Gastroesophageal sphincter (tissue), 4 donors: ENCODE data around the gene GPR156. TPM values are rescaled to one million over a fixed set of nuclear protein-coding genes. Genes with fewer than 3 reads are reported as not detected.
"Not testable (repeated sequence)": the region's sequence is repeated elsewhere in the genome, so short reads cannot be mapped to it uniquely, and the experiment has no call there.

Experiments
- ATAC-seq: fragments of 150-250 bp; one replicate; pipeline ENCODE4 v1.9.1; 2016; ENCODE audit warnings: mild to moderate bottlenecking, moderate library complexity
- H3K27ac ChIP-seq, 4 donors: fragments of 200-600 bp; sonication (generic) in 3 of 4; 1 replicate in 3 of 4; 2 replicates in 1 of 4; pipeline ENCODE4 v1.5.1; 2016 to 2019
- H3K27me3 ChIP-seq: fragments of 200-600 bp; sonication (generic); one replicate; pipeline ENCODE4 v1.5.1; 2019
- H3K36me3 ChIP-seq, 2 donors: fragments of 200-600 bp; sonication (generic); one replicate each; pipeline ENCODE4 v1.5.1; 2019; ENCODE audit warnings: control low read depth in 1 of 2
- H3K4me1 ChIP-seq, 3 donors: fragments of 200-600 bp; sonication (generic); 1 replicate in 2 of 3; 2 replicates in 1 of 3; pipeline ENCODE4 v1.5.1; 2016 to 2019; ENCODE audit warnings: control low read depth in 2 of 3
- H3K4me3 ChIP-seq, 2 donors: fragments of 200-600 bp; sonication (generic); one replicate each; pipeline ENCODE4 v1.5.1; 2019; ENCODE audit warnings: mild to moderate bottlenecking in 1 of 2, moderate library complexity in 1 of 2
- H3K9me3 ChIP-seq, 3 donors: fragments of 200-600 bp; sonication (generic); one replicate each; pipeline ENCODE4 v1.5.1; 2017 to 2019; ENCODE audit warnings: control low read depth in 2 of 3
- EP300 ChIP-seq: sonication (generic); formaldehyde crosslinking; IDR thresholded peaks from one replicate; pipeline ENCODE4 v1.6.1; 2017; ENCODE audit warnings: antibody characterized with exemption, mild to moderate bottlenecking
- POLR2A ChIP-seq, 2 donors: fragments of 450-650 bp; IDR thresholded peaks; one replicate each; pipeline ENCODE4 v1.6.1; 2017; ENCODE audit warnings: antibody characterized with exemption in 2 of 2, mild to moderate bottlenecking in 2 of 2, moderate library complexity in 1 of 2
- POLR2AphosphoS5 ChIP-seq: sonication (generic); formaldehyde crosslinking; IDR thresholded peaks from one replicate; pipeline ENCODE4 v1.6.1; 2017; ENCODE audit warnings: antibody characterized with exemption
- WGBS, 2 donors: methylation state at CpG; one replicate each; pipeline ENCODE4 v1.1.5; 2018; ENCODE audit warnings: low coverage in 1 of 2; 5-methylcytosine and 5-hydroxymethylcytosine counted together
- total RNA-seq, 4 donors: library from RNA; depleted of rRNA; stranded (reverse); fragments of >200 nt; gene quantifications; one replicate each; pipeline ENCODE4 v1.1.0, GENCODE V29; 2016
- TF ChIP-seq, protein P1 (sequence below), 4 experiments: fragments of 200-600 bp in 2 of 4; fragments of 450-650 bp in 2 of 4; sonication (generic) in 1 of 4; IDR thresholded peaks; one replicate each; pipeline ENCODE4 v1.5.1; 2017 to 2019; ENCODE audit warnings: antibody characterized with exemption in 4 of 4, mild to moderate bottlenecking in 2 of 4, moderate library complexity in 2 of 4

Gene GPR156
- total RNA-seq = under 1 TPM; 0.16 to 0.73 (median 0.29) TPM

DNA sequence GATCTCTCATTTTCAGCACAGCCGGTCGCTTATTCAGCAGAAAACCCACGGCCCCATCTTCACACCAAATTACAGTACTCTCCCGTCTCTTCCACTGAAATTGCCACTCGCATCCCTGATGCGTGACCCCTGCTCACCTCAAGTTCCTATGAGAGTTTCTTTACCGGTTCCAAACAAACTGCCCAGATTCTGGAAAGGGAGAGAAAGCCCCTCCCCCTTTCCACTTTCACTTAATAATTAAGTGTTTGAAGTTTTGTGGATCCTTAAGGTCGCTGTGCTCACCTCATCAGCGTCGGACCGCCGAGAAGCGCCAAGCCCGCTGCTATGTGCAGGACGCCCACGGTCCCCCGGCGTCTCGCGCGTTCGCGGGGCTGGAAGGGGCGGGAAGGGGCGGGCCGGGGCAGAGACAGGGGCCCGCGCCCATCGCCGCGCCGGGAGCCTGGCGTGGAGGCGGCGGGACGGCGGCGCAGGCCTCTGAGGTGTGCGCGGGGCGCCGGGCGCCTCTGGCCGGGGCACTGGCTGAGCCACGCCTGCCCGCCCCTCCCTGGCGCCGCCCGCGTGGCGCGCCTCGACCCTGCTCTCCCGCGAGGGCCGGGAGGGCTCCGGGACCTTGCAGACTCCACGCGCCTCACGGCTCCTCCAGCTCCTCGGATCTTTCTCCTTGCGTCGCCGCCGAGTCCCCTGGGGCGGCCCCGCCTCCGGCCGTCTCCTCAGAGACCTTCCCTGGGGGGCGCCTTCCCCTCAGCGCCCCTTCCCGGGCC, at the start of gene GPR156:
GPR156 (minus strand) TSS at position 476 of the 761 bp plus-strand sequence. CDS start 41,124 bp downstream, outside the sequence.
- Histone ChIP-seq H3K4me1 (peaks cover 0 to 22% (median 0%) of the 10 kb centered on the region in 3 donors), H3K9me3 (no peaks in the 10 kb centered on the region), H3K36me3 (no peaks in the 10 kb centered on the region), H3K27ac (peak within 1 kb of the TSS in 1 of 4 donors; percentile 61), H3K4me3 (peak within 1 kb of the TSS; percentile 39 to 65), H3K27me3 (no peaks in the 10 kb centered on the region)
- TF ChIP-seq, protein P1, sequence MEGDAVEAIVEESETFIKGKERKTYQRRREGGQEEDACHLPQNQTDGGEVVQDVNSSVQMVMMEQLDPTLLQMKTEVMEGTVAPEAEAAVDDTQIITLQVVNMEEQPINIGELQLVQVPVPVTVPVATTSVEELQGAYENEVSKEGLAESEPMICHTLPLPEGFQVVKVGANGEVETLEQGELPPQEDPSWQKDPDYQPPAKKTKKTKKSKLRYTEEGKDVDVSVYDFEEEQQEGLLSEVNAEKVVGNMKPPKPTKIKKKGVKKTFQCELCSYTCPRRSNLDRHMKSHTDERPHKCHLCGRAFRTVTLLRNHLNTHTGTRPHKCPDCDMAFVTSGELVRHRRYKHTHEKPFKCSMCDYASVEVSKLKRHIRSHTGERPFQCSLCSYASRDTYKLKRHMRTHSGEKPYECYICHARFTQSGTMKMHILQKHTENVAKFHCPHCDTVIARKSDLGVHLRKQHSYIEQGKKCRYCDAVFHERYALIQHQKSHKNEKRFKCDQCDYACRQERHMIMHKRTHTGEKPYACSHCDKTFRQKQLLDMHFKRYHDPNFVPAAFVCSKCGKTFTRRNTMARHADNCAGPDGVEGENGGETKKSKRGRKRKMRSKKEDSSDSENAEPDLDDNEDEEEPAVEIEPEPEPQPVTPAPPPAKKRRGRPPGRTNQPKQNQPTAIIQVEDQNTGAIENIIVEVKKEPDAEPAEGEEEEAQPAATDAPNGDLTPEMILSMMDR (IDR thresholded peaks at IDR 0.05) = no peak
- TF ChIP-seq POLR2AphosphoS5 (no peak), EP300 (no peak), POLR2A (IDR thresholded peaks at IDR 0.05) (no peak)
- ATAC-seq = peak; percentile 73
- 8% methylated on average over 10 of the region's 72 CpGs; no CpG with 5 or more reads in 1 of the 2 donors for WGBS, 2 donors

DNA sequence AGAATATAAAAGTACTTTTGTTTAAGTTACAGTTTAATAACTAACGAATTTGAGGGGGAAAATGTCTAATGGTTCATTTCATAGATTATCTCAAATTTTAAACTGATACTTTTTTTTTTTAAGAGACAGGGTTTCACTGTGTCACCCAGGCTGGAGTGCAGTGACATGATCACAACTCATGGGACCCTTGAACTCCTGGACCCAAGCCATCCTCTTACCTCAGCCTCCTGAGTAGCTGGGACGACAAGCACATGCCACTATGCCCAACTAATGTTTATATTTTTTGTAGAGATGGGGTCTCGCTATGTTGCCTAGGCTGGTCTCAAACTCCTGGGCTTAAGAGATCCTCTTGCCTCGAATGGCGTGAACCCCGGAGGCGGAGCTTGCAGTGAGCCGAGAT, 47.6 kb upstream of the GPR156 start:
- no peak for ATAC-seq
- no peaks in the 10 kb centered on the region for H3K9me3 ChIP-seq
- H3K36me3 ChIP-seq = peaks cover 0 to 59% of the 10 kb centered on the region in 2 donors
- TF ChIP-seq POLR2AphosphoS5 (no peak), POLR2A (IDR thresholded peaks at IDR 0.05) (no peak), EP300 (no peak)
- TF ChIP-seq, protein P1 (IDR thresholded peaks at IDR 0.05) = no peak
- no peaks in the 10 kb centered on the region for H3K27me3 ChIP-seq
- WGBS, 2 donors = 89 to 92% methylated on average over 3 to 4 of the region's 8 CpGs
- no peak overlapping the region for H3K4me3 ChIP-seq
- no peak overlapping the region for H3K27ac ChIP-seq
- H3K4me1 ChIP-seq = peaks cover 0 to 8% (median 0%) of the 10 kb centered on the region in 3 donors

DNA sequence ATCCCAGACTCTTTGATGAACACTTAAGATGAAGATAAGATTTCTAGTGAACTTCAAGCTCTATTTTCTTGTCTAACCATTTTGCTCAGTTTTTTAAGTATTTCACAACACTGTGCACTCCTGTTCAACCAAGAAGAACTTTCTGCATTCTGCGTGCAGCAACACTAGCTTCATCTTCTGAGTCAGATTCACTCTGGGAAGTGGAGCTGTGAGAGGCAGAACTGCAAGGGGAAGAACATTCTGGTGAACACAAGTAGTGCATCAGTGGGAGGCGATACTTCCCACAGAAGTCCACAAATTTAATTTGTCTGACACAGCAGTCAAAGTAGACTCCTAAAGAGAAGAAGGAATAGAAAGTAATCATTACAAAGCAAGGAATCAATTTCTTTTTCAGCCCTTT, 46.1 kb upstream of the GPR156 start:
- Histone ChIP-seq H3K9me3 (no peaks in the 10 kb centered on the region), H3K27ac (no peak overlapping the region)

DNA sequence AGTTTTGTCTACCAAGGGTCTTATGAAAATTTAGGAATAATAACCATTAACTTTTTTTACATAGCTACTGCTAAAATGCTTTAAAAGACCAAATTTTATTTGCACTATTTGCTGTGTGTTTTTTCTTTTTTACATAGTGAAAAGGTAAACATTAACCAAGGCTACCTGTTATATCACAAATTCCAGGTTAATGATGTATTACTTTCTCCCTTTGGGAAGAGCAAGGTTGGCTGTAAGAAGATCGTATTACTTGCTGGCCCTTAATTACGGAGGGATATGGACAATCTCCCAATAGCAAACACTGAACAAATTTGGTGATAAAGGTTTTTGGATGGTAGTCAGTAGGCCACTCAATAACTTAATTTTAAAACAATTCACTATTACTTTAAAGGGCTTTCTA, 41.8 kb upstream of the GPR156 start:
- Histone ChIP-seq H3K27me3 (no peaks in the 10 kb centered on the region), H3K4me3 (no peak overlapping the region), H3K27ac (no peak overlapping the region), H3K4me1 (no peaks in the 10 kb centered on the region), H3K36me3 (peaks cover 0 to 66% of the 10 kb centered on the region in 2 donors), H3K9me3 (no peaks in the 10 kb centered on the region)
- TF ChIP-seq, protein P1 (IDR thresholded peaks at IDR 0.05) = no peak
- TF ChIP-seq POLR2AphosphoS5 (no peak), POLR2A (IDR thresholded peaks at IDR 0.05) (no peak), EP300 (no peak)
- WGBS, 2 donors = 77 to 92% methylated on average over 2 of the region's 2 CpGs
- no peak for ATAC-seq

More for the DNA sequence above, 46.1 kb upstream of the GPR156 start:
- Histone ChIP-seq H3K27me3 (no peaks in the 10 kb centered on the region), H3K4me3 (no peak overlapping the region), H3K4me1 (peaks cover 0 to 3% (median 0%) of the 10 kb centered on the region in 3 donors), H3K36me3 (peaks cover 0 to 62% of the 10 kb centered on the region in 2 donors)
- ATAC-seq = no peak
- 87 to 92% methylated on average over 1 to 2 of the region's 2 CpGs for WGBS, 2 donors
- TF ChIP-seq EP300 (no peak), POLR2AphosphoS5 (no peak), POLR2A (IDR thresholded peaks at IDR 0.05) (no peak)
- TF ChIP-seq, protein P1 (IDR thresholded peaks at IDR 0.05) = no peak

DNA sequence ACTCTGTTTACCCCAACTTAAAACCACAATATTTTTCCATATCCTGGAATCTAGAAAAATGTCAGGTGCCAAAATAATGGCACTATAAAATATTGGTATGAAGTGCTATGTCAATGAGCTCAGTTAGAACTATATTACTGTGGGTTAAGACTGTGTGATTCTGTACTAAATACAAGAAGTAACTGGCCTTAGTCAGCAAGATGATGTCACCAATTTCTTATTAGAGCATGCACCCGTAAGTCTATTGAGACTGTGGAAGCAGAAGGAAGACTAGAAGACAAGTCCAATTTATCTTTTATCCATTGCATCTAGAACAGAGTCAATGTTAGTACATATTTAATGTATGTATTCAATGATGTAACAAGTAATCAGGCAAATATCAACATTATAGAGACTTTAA, 39.2 kb upstream of the GPR156 start:
- Histone ChIP-seq H3K27me3 (no peaks in the 10 kb centered on the region), H3K9me3 (peaks cover 0 to 2% (median 0%) of the 10 kb centered on the region in 3 donors), H3K4me3 (no peak overlapping the region), H3K4me1 (no peaks in the 10 kb centered on the region), H3K36me3 (peaks cover 0 to 52% of the 10 kb centered on the region in 2 donors), H3K27ac (no peak overlapping the region)
- 38 to 50% methylated on average over 1 of the region's 1 CpG for WGBS, 2 donors
- no peak for TF ChIP-seq POLR2A (IDR thresholded peaks at IDR 0.05)
- TF ChIP-seq POLR2AphosphoS5 = no peak
- TF ChIP-seq EP300 = no peak
- TF ChIP-seq, protein P1 (IDR thresholded peaks at IDR 0.05) = no peak
- no peak for ATAC-seq

DNA sequence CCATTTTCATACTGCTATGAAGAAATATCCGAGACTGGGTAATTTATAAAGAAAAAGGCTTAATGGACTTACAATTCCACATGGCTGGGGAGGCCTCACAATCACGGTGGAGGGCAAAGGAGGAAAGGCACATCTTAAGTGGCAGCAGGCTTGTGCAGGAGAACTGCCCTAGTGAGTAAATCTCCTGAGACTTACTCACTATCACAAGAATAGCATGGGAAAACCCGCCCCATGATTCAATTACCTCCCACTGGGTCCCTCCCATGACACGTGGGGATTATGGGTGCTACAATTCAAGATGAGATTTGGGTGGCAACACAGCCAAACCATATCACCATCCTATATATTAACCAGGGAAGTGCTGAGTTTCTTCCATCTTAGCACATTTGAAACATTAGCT, 38.7 kb upstream of the GPR156 start:
- H3K9me3 ChIP-seq, H3K27ac ChIP-seq, ATAC-seq, H3K4me1 ChIP-seq, H3K27me3 ChIP-seq, H3K4me3 ChIP-seq: not testable (repeated sequence)
- WGBS, 2 donors = 94% methylated on average over 3 of the region's 4 CpGs; no CpG with 5 or more reads in 1 of the 2 donors
- peaks cover 0 to 52% of the 10 kb centered on the region in 2 donors for H3K36me3 ChIP-seq
